ENCODE data around the gene ANKRD13C.
"Not testable (repeated sequence)": the region's sequence is repeated elsewhere in the genome, so short reads cannot be mapped to it uniquely, and the experiment has no call there.

Gene ANKRD13C

DNA sequence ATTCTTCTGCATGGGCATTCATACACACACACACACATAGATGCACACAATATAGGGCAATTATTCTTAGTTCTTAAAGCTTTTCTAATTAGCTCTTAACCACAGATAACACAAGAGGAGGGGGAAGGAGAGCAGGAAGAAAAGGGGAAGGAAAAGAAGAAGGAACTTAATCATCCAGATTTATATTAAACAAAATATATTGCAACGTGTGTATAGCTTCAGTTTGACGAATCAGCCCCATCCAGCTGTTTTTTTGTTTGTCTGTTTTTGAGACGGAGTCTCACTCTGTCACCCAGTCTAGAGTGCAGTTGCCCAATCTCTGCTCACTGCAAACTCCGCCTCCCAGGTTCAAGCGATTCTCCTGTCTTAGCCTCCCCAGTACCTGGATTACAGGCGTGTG lies 21.7 kb upstream of the ANKRD13C start:
- no peak for DNase-seq (ENCODE audit: low read depth)
- no peak for TF ChIP-seq CTCF (IDR thresholded peaks at IDR 0.05; ENCODE audit: insufficient read depth, low read depth, low read length, missing control alignments)
- H3K4me3 ChIP-seq (ENCODE audit: low read depth, low read length) = no peak overlapping the region

- DNase-seq (ENCODE audit: low read depth); H3K4me3 ChIP-seq (ENCODE audit: low read depth, low read length): not testable (repeated sequence)
Observed at GRCh38 chr1:70373580-70373979, 19.1 kb upstream of the ANKRD13C start.

GRCh38 chr1:70372426-70372825 lies 17.9 kb upstream of the ANKRD13C start:
- DNase-seq (ENCODE audit: low read depth) = no peak
- H3K4me3 ChIP-seq (ENCODE audit: low read depth, low read length) = no peak overlapping the region
- TF ChIP-seq CTCF (IDR thresholded peaks at IDR 0.05; ENCODE audit: insufficient read depth, low read depth, low read length, missing control alignments) = no peak

DNA sequence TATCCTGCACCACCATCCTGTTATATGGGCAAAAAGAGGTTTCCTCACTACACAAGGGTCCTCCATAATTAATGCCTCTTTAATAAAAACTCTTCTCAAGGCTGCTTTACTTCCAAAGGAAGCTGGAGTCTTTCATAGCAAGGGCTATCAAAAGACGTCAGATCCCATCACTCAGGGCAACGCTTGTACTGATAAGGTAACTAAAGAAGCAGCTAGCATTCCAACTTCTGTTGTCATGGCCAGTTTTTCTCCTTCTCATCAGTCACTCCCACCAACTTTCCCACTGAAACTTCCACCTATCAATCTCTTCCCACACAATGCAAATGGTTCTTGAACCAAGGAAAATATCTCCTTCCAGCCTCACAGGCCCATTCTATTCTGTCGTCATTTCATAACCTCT lies 17.1 kb upstream of the ANKRD13C start:
- DNase-seq (ENCODE audit: low read depth); H3K4me3 ChIP-seq (ENCODE audit: low read depth, low read length): not testable (repeated sequence)

- not testable (repeated sequence) for DNase-seq (ENCODE audit: low read depth); H3K4me3 ChIP-seq (ENCODE audit: low read depth, low read length)
Observed at GRCh38 chr1:70367397-70367796, 12.9 kb upstream of the ANKRD13C start.

- not testable (repeated sequence) for DNase-seq (ENCODE audit: low read depth); H3K4me3 ChIP-seq (ENCODE audit: low read depth, low read length)
Observed at GRCh38 chr1:70366997-70367396, 12.5 kb upstream of the ANKRD13C start.

GRCh38 chr1:70366425-70366952 lies 12.0 kb upstream of the ANKRD13C start:
- not testable (repeated sequence) for H3K4me3 ChIP-seq (ENCODE audit: low read depth, low read length); DNase-seq (ENCODE audit: low read depth)

- DNase-seq (ENCODE audit: low read depth) = no peak
- H3K4me3 ChIP-seq (ENCODE audit: low read depth, low read length) = no peak overlapping the region
- TF ChIP-seq CTCF (IDR thresholded peaks at IDR 0.05; ENCODE audit: insufficient read depth, low read depth, low read length, missing control alignments) = no peak
Observed at GRCh38 chr1:70364439-70364838, 9.9 kb upstream of the ANKRD13C start.

GRCh38 chr1:70361727-70362398 lies 7.3 kb upstream of the ANKRD13C start:
- DNase-seq (ENCODE audit: low read depth) = no peak
- no peak for TF ChIP-seq CTCF (IDR thresholded peaks at IDR 0.05; ENCODE audit: insufficient read depth, low read depth, low read length, missing control alignments)
- no peak overlapping the region for H3K4me3 ChIP-seq (ENCODE audit: low read depth, low read length)

DNA sequence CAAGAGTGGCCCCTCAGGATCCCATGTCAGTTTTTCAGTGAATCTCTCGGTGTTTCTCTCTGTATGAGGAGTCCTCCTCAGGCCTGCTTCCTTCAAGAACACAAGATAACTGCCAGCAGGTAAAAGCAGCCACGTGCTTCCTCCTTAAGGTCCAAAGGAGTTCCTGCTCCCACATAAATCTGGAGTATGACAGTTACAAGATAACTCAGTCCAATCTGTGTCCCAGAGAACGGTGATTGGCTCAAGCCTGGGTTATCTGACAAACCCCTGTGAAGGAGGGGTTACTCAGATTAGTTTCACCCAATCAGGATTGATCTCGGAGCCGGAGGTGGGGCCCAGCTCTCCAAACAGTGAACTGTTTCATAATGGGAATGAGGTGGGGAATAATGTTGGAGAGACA lies 5.8 kb upstream of the ANKRD13C start:
- TF ChIP-seq CTCF (IDR thresholded peaks at IDR 0.05; ENCODE audit: insufficient read depth, low read depth, low read length, missing control alignments) = no peak
- DNase-seq (ENCODE audit: low read depth) = no peak
- H3K4me3 ChIP-seq (ENCODE audit: low read depth, low read length) = no peak overlapping the region

All from GM12865 (cell line).